Hepatocyte (in vitro differentiated cells): ENCODE measurements around the gene MEAK7. TPM values are rescaled to one million over a fixed set of nuclear protein-coding genes. Genes with fewer than 3 reads are reported as not detected.
A peak's percentile ranks its signal among the peaks of the same experiment; 100 is the strongest.

Experiments used
- DNase-seq: peaks from one replicate; pipeline ENCODE4 v3.0.0-alpha.2; 2016; ENCODE audit warnings: low spot score
- H2AFZ ChIP-seq: fragments of 200-600 bp; sonication (generic); 2 replicates; pipeline ENCODE4 v1.6.0; 2016; ENCODE audit warnings: antibody characterized with exemption, mild to moderate bottlenecking
- H3K27ac ChIP-seq: fragments of 200-600 bp; sonication (generic); 2 replicates; pipeline ENCODE4 v1.5.1; 2016; ENCODE audit warnings: mild to moderate bottlenecking
- H3K27me3 ChIP-seq: fragments of 200-600 bp; sonication (generic); 2 replicates; pipeline ENCODE4 v1.6.1; 2016
- H3K36me3 ChIP-seq: fragments of 200-600 bp; sonication (generic); replicated peaks from 2 replicates; pipeline ENCODE4 v1.5.1; 2016; ENCODE audit warnings: low read depth; ENCODE audit not compliant: insufficient read depth
- H3K4me1 ChIP-seq: fragments of 200-600 bp; sonication (generic); 2 replicates; pipeline ENCODE4 v1.5.1; 2016; ENCODE audit warnings: mild to moderate bottlenecking, moderate library complexity; ENCODE audit not compliant: insufficient read depth
- H3K4me2 ChIP-seq: fragments of 200-600 bp; sonication (generic); 2 replicates; pipeline ENCODE4 v1.6.0; 2016
- H3K4me3 ChIP-seq: fragments of 200-600 bp; sonication (generic); 2 replicates; pipeline ENCODE4 v1.5.1; 2016; ENCODE audit warnings: mild to moderate bottlenecking
- H3K79me2 ChIP-seq: fragments of 200-600 bp; sonication (generic); 2 replicates; pipeline ENCODE4 v1.6.0; 2017; ENCODE audit warnings: mild to moderate bottlenecking
- H3K9me2 ChIP-seq: fragments of 200-600 bp; sonication (generic); replicated peaks from 2 replicates; pipeline ENCODE4 v1.6.0; 2017; ENCODE audit warnings: mild to moderate bottlenecking; ENCODE audit not compliant: insufficient read depth
- H3K9me3 ChIP-seq: fragments of 200-600 bp; sonication (generic); 2 replicates; pipeline ENCODE4 v1.5.1; 2016; ENCODE audit warnings: low read depth, mild to moderate bottlenecking
- H4K20me1 ChIP-seq: fragments of 200-600 bp; sonication (generic); 2 replicates; pipeline ENCODE4 v1.6.0; 2016; ENCODE audit warnings: mild to moderate bottlenecking; ENCODE audit not compliant: insufficient read depth, poor library complexity, severe bottlenecking
- EZH2 ChIP-seq: fragments of 200-600 bp; sonication (generic); IDR thresholded peaks from 2 replicates; pipeline ENCODE4 v1.6.1; 2016; ENCODE audit warnings: antibody characterized with exemption, mild to moderate bottlenecking, borderline replicate concordance
- EZH2phosphoT487 ChIP-seq: fragments of 200-600 bp; sonication (generic); IDR thresholded peaks from one replicate; pipeline ENCODE4 v1.6.1; 2018; ENCODE audit warnings: antibody characterized with exemption, mild to moderate bottlenecking, low read depth, moderate library complexity; ENCODE audit not compliant: unreplicated experiment, severe bottlenecking
- WGBS: methylation state at CpG from one replicate; pipeline ENCODE4 v1.1.6; 2016; ENCODE audit warnings: low lambda C conversion rate; ENCODE audit errors: missing lambda C conversion rate; 5-methylcytosine and 5-hydroxymethylcytosine counted together
- polyA plus RNA-seq: library from polyadenylated mRNA; unstranded; fragments of >200 nt; fragmentation: Nextera tagmentation; extraction: Ambion mirVana; gene quantifications from 2 replicates; pipeline ENCODE4 v1.2.1, GENCODE V29; 2016
- total RNA-seq: library from RNA; depleted of rRNA; stranded (reverse); fragments of >200 nt; gene quantifications from 2 replicates; pipeline ENCODE4 v1.2.3, GENCODE V29; 2014
- TF ChIP-seq, protein P1 (sequence below): fragments of 200-600 bp; sonication (generic); IDR thresholded peaks from 2 replicates; pipeline ENCODE4 v1.5.1; 2016; ENCODE audit warnings: antibody characterized with exemption, mild to moderate bottlenecking; ENCODE audit not compliant: poor library complexity

The MEAK7 gene
- total and polyA plus RNA-seq, 2 experiments from 2014 or later: 21.6 to 29.7 TPM

DNA sequence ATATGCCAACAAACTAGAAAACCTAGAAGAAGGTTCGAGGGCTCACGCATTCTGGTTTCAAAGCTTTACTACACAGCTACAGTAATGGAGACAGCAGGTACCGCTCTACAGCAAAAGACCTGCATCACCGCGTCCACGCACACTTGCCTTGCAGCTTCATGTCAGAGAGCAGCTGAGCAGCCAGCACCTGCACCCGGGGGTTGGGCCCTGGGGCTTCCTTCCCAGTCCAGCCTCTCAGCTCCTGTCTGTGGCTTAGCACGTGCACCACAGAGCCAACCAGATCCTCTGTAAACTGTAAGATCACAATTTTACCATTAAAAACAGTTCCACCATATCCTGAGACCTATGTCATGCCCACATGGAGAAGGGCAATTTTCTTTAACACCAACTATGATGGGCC is 15.3 kb downstream of the MEAK7 start:
- H3K27ac ChIP-seq: no peak overlapping the region
- H3K4me2 ChIP-seq: no peak overlapping the region
- no peaks in the 10 kb centered on the region for H3K9me2 ChIP-seq
- TF ChIP-seq, protein P1, sequence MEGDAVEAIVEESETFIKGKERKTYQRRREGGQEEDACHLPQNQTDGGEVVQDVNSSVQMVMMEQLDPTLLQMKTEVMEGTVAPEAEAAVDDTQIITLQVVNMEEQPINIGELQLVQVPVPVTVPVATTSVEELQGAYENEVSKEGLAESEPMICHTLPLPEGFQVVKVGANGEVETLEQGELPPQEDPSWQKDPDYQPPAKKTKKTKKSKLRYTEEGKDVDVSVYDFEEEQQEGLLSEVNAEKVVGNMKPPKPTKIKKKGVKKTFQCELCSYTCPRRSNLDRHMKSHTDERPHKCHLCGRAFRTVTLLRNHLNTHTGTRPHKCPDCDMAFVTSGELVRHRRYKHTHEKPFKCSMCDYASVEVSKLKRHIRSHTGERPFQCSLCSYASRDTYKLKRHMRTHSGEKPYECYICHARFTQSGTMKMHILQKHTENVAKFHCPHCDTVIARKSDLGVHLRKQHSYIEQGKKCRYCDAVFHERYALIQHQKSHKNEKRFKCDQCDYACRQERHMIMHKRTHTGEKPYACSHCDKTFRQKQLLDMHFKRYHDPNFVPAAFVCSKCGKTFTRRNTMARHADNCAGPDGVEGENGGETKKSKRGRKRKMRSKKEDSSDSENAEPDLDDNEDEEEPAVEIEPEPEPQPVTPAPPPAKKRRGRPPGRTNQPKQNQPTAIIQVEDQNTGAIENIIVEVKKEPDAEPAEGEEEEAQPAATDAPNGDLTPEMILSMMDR: no peak
- no peak for TF ChIP-seq EZH2phosphoT487
- no peak for TF ChIP-seq EZH2
- H3K4me3 ChIP-seq: no peak overlapping the region
- H4K20me1 ChIP-seq: no peaks in the 10 kb centered on the region
- no peaks in the 10 kb centered on the region for H3K27me3 ChIP-seq
- H3K4me1 ChIP-seq: no peaks in the 10 kb centered on the region
- peaks cover 3% of the 10 kb centered on the region for H3K36me3 ChIP-seq
- 83% methylated on average over 8 of the region's 8 CpGs for WGBS
- DNase-seq: no peak
- H2AFZ ChIP-seq: no peak overlapping the region
- peaks cover 14% of the 10 kb centered on the region for H3K9me3 ChIP-seq
- H3K79me2 ChIP-seq: no peaks in the 10 kb centered on the region

DNA sequence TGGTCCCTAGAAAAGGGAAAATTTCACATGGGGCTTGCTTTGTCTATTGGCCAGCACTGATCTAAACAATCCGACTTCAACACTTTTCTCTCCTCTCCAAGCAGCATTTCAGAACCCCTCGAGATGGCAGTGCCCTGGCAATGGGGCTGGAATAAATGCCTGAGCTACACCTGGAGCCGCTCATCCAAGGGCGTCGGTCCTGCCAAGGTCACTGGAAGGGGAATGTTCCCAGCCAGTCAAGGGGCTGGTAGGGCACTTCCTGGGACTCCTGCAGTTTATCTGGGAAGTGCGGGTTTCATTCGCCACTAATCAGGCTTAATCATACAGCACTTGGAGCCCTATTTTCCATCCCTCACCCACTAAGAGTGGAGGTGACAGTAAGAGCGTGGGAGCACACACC is 17.1 kb downstream of the MEAK7 start:
- H2AFZ ChIP-seq: no peak overlapping the region
- no peaks in the 10 kb centered on the region for H3K9me2 ChIP-seq
- H3K4me1 ChIP-seq: no peaks in the 10 kb centered on the region
- H3K4me3 ChIP-seq: no peak overlapping the region
- H3K9me3 ChIP-seq: no peaks in the 10 kb centered on the region
- DNase-seq: peak; percentile 2
- H4K20me1 ChIP-seq: no peaks in the 10 kb centered on the region
- H3K4me2 ChIP-seq: no peak overlapping the region
- 92% methylated on average over 8 of the region's 8 CpGs for WGBS
- TF ChIP-seq, protein P1: no peak
- TF ChIP-seq EZH2phosphoT487: no peak
- TF ChIP-seq EZH2: no peak
- H3K27me3 ChIP-seq: no peaks in the 10 kb centered on the region
- no peaks in the 10 kb centered on the region for H3K79me2 ChIP-seq
- no peak overlapping the region for H3K27ac ChIP-seq
- H3K36me3 ChIP-seq: no peaks in the 10 kb centered on the region

DNA sequence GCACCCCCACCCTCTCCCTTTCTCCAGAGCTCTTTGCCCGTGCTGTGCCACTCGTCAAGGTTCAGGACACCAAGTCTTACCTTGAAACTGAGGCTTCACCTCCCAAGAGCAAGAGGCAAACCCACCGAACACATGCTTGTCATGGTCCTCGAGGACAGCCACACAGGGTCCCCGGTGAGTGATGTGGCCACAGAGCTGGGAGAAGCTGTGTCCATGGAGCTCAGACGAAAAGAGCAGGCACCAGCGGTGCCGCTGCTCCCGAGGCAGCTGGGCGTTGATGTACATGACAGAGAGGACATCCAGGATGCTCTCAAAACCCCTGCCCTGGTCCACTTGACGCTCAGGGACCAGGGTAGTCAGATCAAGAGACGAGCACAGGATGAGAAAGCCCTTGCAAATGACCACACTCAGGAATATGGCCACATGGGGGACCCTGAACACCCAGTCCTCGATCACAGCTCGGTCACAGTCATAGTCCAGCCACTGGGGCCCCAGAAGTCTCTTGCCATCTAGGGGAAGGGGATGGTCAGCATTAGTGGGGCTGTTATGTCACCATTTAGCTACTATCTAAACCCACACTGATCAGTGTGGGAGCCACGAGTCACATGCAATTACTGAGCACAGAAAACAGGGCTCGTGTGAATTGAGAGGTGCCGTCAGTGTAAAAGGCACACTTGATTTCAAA is 17.8 kb downstream of the MEAK7 start:
- Histone ChIP-seq H2AFZ (no peak overlapping the region), H3K9me2 (no peaks in the 10 kb centered on the region), H3K79me2 (no peaks in the 10 kb centered on the region), H3K9me3 (no peaks in the 10 kb centered on the region), H3K27me3 (no peaks in the 10 kb centered on the region), H3K4me3 (no peak overlapping the region), H3K36me3 (no peaks in the 10 kb centered on the region), H4K20me1 (no peaks in the 10 kb centered on the region), H3K4me1 (no peaks in the 10 kb centered on the region), H3K4me2 (no peak overlapping the region), H3K27ac (no peak overlapping the region)
- TF ChIP-seq, protein P1: no peak
- TF ChIP-seq EZH2: no peak
- TF ChIP-seq EZH2phosphoT487: no peak
- DNase-seq: no peak
- WGBS: 94% methylated on average over 17 of the region's 17 CpGs

DNA sequence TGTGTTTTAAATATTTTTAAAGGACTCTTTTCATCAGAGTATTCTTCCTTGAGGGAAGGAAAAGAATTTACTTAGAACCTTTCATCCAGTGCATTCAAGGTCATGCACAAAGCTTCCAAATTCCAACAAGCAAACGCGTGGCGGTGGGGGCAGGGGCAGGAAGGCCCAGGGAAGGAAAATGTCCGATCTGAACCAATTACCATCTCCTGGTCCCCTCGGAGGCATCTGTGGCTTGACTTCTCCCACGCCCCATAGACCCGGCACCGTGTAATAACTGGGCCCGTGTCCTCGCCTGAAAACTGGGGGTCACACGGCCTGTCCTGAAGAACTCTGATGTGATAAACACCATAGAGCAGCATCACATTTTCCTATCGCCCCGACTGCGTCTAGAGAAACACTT is 18.3 kb downstream of the MEAK7 start:
- Histone ChIP-seq H3K79me2 (no peaks in the 10 kb centered on the region), H2AFZ (no peak overlapping the region), H3K9me2 (no peaks in the 10 kb centered on the region), H3K36me3 (no peaks in the 10 kb centered on the region), H3K4me2 (no peak overlapping the region), H3K27ac (no peak overlapping the region), H4K20me1 (no peaks in the 10 kb centered on the region), H3K4me1 (no peaks in the 10 kb centered on the region), H3K4me3 (no peak overlapping the region), H3K9me3 (no peaks in the 10 kb centered on the region), H3K27me3 (no peaks in the 10 kb centered on the region)
- TF ChIP-seq, protein P1: no peak
- TF ChIP-seq EZH2phosphoT487 (no peak), EZH2 (no peak)
- DNase-seq: no peak
- WGBS: 90% methylated on average over 14 of the region's 14 CpGs
